CD4-positive, alpha-beta T cell treated with Interleukin-15 for 4 hours (primary cell): ENCODE measurements around the gene TMCO2.
"Not testable (repeated sequence)": the region's sequence is repeated elsewhere in the genome, so short reads cannot be mapped to it uniquely, and the experiment has no call there.

Experiments
- DNase-seq: peaks from one replicate; pipeline ENCODE4 v3.0.0-alpha.2; 2020; ENCODE audit warnings: low spot score

TMCO2 gene

GRCh38 chr1:40247655-40248054, at the start of gene TMCO2:
TMCO2 (plus strand) TSS chr1:40247937; CDS start chr1:40247994, 57 bp downstream.
- no peak for DNase-seq

DNA sequence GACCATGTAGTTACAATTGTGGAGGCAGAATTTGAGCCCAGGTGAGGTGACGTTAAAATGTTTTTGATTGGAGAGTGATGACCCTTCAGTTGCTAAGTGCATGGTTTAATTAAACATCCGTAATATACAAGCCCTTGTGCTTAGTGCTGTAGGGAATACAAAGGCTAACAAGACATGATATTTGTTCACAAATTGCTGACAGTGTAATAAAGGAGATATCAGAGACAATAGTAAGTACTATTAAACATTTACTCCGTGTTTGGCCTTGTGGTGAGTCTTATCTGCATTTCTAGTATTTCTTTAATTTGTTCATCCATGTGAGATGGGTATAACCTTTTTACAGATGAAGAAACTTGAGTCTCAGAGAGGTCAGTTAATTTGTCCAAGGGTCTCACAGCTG, 48.6 kb upstream of the TMCO2 start:
- no peak for DNase-seq

GRCh38 chr1:40204856-40205255, 42.9 kb upstream of the TMCO2 start:
- no peak for DNase-seq

DNA sequence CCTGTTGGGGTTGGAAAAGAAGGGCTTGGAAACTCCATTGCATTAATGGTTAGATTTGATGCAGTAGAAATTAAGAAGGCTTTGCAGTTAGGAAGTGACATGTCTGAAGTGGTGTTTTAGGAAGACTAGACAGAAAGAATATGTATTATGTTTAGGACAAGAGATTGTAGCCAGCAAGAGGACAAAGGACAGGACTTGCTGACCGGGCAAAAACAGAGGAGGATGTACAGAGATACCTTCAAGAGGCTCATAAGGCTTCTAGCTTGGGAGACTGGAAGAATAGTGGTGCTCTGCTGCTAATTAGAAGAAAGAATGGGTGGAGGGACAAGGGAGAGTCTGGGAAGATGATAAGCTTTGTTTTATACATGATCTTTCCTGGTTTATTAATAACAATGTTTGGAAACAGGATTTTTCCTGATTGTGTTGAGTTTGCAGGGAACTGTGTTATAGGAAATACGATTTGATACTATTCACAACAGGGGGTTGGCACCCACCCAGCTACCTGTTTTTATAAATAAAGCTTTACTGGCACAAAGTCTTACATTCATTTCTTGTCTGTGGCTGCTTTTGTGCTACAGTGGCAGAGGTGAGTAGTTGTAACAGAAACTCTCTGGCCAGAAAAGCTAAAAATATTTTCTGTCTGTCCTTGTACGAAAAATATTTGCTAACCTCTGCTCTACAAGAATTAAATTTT, 37.1 kb upstream of the TMCO2 start:
- no peak for DNase-seq

DNA sequence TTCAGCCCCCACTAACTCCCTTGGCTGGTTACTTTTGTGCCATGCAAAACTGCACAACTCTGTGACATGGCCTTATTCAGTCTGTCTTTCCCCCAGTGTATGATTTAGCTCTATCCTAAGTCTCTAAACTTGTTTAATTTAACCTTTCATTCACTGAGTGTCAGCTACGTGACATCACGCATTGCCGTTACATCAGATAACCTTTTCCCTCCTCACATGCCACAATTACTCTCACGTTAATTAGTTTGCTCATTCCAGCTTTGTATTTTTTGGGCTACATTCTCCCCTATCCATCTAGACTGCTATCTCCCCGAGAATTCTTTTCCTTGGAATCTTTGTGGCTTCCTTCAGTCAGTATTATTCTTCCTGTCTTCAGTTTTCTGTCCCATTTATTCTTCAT, 29.4 kb upstream of the TMCO2 start:
- DNase-seq = no peak

DNA sequence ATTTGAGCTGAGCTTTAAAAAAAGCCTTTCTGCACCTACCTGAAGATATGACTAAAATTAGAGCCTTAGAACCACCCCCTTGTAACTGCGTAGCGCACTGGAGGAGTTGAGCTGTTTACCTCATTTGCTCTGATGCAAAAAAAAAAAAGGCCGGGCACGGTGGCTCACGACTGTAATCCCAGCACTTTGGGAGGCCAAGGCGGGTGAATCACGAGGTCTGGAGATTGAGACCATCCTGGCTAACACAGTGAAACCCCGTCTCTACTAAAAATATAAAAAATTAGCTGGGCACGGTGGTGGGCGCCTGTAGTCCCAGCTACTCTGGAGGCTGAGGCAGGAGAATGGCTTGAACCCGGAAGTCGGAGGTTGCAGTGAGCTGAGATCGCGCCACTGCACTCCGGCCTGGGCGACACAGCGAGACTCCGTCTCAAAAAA, 26.2 kb upstream of the TMCO2 start:
- DNase-seq = not testable (repeated sequence)

DNA sequence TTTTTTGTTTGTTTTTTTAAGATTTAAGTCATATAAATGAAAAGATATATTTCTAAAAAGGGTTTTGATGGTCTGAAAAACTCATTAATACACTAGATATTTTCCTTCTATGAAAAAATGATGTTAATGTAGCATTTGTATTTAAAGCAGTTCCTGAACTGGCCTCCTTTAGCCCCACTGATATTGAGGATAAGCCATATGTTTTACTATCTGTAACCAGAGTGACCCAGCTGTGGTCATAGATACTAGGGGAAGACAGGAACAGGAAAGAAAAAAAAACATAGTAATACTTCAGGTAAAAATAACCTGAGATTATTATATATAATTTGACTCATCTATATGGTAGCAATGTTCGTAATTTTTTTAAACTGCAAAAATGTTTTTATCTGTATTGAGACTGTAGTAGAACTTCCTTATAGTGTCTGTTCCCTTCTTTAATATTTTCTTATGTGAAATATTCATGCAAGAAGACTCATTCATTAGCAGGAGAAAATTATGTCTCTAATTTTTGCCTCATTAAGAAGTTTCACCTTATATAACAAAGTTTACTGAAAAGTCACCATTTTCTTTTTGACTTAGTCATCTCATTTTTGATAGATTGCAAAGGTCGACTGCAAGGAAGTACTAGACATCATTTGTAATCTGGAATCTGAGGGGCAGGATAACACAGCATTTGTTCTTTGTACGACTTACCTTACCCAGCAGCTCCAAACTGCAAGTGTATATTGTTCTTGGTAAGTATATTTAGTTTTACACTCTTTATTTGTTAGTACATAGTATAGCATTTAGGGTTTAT, 25.6 kb upstream of the TMCO2 start:
- DNase-seq = no peak

- DNase-seq = no peak
Measured at GRCh38 chr1:40224040-40224439, 23.7 kb upstream of the TMCO2 start.

GRCh38 chr1:40226192-40226591, 21.5 kb upstream of the TMCO2 start:
- no peak for DNase-seq

- DNase-seq = peak; percentile 36
Measured at GRCh38 chr1:40232444-40232843, 15.3 kb upstream of the TMCO2 start.

- no peak for DNase-seq
Measured at GRCh38 chr1:40239626-40240025, 8.1 kb upstream of the TMCO2 start.

DNA sequence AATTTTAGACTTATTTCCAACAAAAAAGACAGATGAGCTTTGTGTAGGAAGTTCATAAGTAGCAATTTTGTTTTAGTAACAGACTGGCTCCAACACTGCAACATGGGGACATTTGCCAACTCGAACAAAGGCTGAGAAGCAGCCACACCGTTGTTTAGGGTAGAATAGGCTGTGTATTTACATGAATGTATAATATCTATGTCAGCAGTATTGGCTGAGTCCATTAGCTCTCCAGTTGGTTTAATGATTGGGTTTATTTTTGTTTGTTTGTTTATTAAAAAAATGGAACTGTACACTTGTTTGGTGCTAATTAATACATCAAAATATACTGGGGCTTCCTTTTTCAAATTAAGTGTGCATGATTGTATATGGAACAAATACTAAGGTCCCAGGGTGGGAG, 7.3 kb upstream of the TMCO2 start:
- no peak for DNase-seq

- no peak for DNase-seq
Measured at GRCh38 chr1:40241362-40241761, 6.4 kb upstream of the TMCO2 start.

GRCh38 chr1:40243351-40243750, 4.4 kb upstream of the TMCO2 start:
- DNase-seq = no peak

- DNase-seq = no peak
Measured at GRCh38 chr1:40244138-40244744, 3.5 kb upstream of the TMCO2 start.

- no peak for DNase-seq
Measured at GRCh38 chr1:40245686-40246085, 2.1 kb upstream of the TMCO2 start.

DNA sequence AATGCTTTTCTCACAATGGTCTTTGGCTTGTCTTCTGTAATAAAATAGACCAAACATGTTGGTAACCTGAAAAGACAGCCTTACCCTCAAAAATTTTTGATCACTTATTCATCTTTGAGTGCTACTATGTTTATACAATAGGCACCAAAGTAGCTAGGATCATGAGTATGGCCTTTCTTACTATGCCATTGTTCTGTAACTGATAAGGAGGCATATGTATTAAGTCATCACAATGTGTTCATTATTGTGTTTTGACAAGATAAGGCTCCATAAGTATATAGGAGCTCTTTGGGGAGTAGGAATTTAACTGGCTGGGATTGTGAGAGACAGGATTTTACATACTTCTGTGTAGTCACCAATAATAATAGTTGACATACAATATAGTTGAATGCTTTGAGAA, 675 bp downstream of the TMCO2 start:
- no peak for DNase-seq

DNA sequence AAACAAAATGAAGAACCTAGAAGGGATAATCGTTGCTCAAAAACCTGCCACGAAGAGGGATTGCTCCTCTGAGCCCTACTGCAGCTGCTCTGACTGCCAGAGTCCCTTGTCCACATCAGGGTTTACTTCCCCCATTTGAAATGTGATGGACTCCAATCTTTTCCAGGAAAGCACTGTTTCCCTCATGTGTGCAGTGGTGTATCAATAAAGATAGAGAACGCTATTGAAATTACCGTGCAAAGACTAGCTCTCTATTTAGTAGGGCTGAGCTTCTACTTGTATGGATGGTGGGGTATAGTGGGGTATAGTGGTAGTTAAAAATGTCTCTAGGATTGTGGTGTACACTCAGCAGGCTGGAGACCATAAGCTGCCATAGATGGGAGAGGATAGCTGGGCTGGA, 3.7 kb downstream of the TMCO2 start:
- no peak for DNase-seq

DNA sequence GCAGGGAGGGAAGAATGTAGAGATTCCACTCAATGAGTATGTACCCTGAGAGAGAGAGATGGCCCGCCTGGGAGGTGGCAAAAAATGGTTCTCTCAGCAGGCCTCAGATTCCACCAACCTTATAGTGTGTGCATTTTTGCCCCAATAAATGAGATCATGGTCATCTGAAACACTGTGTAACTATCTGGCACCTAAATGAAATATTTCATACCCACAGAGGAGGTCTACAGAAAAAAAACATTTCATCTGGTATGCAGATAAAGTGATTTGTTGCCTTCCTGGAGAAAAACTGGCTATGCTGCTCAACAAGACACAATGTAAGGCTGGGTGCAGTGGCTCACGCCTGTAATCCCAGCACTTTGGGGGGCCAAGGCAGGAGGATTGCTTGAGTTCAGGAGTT, 4.9 kb downstream of the TMCO2 start:
- DNase-seq = no peak

DNA sequence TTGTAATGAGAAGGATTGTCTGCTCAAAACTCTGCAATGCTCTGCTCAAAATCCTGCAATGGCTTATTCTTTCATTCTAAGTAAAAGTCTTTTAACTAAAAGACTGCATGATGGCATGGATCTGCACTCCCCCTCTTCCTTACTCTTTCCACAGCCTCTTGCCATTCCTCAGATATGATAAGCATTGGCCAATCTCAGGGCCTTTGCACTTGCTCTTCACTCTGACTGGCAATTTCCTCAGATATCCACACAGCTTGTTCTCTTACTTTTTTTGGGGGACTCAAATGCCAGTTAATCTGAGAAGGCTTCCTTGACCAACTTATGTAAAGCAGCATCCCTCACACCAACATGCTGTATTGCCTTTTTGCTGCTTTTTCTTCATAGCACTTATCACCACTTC, 7.5 kb downstream of the TMCO2 start:
- DNase-seq = no peak

DNA sequence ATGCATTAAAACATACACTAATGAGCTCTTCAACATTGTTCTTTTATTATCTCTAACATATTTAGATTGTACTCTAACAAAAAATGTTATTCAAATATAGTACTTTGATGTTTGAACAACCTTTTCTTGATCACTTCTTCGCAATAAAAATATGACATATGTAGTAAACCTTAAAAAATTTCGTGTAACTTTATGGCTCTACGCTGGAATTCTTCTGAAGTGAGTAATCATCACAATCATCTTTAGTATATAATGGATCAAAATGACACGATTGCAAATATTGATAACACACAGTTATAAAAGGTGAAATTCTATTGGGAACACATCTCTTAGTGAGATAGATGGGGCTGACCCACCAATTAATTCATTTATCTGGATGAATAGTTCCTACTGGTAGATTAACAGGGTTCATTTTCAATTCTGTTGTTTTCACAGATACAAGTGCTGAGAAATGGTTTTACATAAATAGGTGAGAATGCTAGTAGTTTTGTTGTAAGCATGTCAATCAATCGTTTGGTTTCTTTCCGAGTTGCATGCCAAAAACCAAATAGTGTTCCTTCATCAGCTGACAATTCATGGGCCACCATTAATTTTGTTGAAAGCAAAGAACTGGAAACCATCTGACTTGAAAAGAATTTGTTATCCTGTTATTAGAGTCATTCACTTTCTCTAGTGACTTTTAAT, 8.8 kb downstream of the TMCO2 start:
- no peak for DNase-seq

DNA sequence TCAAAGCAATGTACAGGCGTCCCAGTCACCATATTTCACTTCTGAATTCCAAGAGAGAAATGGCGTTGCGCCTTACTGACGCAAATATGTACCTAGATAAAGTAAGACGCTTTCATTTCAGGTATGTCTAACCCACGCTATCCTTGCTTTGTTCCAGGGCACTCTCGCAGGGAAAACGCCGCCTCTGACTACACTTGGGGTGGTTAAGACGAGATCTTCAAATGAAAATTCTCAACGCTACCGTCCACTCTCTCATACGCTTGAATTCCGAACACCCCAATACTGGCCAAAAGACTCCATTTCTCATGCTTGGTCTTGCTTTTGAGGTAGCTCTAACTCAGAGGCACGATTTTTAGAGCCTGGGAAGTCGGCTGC, 9.6 kb downstream of the TMCO2 start:
- DNase-seq = no peak
